Medulla oblongata (tissue), 1 donor: ENCODE data around the gene KLHL9.

Experiments used
- DNase-seq: peaks from one replicate; pipeline ENCODE4 v3.0.0-alpha.2; 2015; ENCODE audit errors: extremely low spot score

KLHL9 gene

DNA sequence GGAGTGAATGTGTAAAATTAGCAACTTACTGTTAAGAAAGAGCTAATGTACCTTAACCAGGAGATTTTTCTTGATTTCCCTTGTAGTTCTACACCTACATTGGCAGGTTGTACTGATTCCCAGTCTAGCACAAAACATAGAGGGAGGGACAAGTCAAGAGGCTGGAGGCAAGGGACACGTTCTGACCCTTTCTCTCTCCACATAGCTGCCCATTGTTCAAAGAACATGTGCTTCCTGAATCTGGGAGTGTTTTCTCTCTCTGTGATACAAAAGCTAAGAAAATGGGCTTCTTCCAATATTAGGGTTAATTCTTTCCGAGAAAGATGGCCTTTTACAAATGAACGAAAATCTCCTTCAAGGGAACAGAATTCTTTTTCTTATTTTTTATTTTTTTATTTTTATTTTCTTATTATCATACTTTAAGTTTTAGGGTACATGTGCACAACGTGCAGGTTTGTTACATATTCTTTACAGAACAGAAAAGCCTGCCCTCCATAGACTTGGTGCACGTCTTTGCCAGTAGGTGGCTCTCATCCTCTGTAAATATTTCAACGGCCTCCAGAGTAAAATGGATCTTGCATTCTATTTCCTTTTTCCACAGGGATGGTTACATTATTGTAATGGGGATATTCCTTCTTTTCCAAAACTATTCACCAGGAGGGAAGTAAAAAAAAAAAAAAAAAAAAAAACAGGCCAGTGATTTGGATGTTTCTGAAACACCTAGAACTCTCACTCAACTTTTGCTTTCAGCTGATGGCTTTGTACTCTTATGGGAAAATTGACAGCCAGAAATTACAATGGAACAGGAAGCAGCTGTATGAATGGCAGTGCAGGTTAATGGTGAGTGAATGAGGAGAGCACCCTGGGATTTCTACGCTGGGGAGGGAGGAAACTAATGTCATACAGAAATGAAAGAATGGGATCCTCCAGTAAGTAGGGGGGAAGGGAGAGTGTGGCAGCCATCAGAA is 17.0 kb downstream of the KLHL9 start:
- DNase-seq = peak; percentile 71

GRCh38 chr9:21316860-21317259 is 18.3 kb downstream of the KLHL9 start:
- DNase-seq = no peak

DNA sequence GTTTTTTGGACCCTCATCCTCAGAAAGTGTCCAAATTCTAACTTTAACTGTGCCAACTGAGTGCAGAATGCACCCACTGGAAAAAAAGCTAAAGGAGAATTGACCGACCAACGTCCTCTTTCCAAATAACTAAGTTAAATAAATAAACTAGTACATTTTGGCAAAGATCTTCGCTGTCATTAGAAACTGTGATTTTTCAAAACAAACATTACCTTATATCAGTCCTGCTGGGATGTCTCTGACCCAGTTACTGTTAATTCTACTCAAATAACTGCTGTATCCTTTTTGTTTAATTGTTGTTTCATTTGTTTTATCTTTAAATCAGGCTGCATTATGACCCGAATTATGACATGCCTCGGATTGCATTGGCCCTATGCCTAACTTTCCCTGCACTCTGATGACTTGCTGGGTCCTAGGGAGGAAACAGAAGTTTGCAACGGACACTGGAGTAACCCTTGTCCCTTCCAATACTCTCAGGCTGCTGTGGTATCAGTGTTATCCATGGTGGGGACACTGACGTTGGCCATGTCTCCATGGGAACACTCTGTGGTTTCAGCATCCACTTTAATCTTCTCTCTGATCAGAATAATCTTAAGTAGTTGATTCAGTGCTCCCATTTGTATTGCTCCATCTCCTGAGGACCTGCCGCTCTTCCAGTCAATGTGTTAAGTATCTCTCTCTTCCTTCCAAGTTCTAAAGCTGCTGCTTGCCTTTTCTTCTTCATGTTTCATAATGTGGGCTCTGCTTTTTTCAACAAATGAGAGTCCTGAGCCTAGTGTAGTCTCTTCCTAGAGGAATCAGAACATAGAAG is 19.0 kb downstream of the KLHL9 start:
- DNase-seq = no peak

DNA sequence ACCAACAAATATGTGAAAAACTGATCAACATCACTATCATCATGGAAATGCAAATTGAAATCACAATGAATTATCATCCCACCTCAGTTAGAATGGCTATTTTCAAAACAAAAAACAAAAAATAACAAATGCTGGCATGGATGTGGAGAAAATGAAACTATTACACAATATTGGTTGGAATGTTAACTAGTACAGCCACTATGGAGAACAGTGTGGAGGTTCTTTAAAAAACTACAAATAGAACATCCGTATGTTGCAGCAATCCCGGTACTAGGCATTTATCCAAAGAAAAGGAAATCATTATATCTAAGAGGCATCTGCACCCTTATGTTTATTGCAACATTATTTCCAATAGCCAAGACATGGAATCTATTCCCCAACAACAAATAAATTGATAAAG is 21.1 kb downstream of the KLHL9 start:
- no peak for DNase-seq

DNA sequence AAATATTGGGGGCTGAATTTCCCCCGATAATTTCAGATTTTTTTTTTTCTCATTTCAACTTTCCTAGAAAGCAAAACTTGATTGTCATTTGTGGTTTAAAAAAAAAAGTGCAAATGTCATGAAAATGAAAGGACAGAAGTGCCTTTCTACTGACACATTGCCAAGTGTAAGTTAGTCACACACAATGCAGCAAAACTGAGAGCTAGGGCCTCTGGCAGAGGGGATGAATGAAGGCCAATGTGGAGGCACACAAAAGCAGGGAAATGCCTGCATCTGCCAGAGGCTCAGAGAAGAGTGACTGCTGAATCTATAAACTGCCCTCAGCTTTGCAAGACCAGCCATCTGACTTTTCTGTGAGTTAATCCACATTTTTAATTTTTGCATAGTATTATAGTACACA is 23.3 kb downstream of the KLHL9 start:
- DNase-seq = peak; percentile 35

DNA sequence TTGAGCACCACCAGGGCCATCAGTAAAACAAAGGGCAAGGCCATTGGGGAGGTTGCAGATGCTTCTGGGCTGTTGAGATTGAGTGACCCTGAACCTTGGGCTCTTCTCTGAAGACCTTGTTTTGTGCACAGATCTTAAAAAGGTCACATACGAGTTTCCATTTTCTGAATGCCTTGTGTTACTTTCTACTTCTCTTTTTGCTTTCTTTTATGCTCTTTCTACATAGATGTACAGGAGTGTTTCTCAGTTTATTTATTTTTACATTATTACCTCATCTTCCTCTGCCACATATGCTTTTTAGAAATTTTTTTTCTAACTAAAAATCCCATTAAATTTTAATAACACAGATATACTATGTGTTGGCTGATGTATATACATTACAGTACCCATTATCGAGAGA is 30.0 kb downstream of the KLHL9 start, which contains the start of gene IFNA5:
TSS of gene IFNA5 (minus strand) at position 101 of the 400 bp plus-strand sequence. CDS start at position 44, 57 bp downstream.
- DNase-seq = no peak

DNA sequence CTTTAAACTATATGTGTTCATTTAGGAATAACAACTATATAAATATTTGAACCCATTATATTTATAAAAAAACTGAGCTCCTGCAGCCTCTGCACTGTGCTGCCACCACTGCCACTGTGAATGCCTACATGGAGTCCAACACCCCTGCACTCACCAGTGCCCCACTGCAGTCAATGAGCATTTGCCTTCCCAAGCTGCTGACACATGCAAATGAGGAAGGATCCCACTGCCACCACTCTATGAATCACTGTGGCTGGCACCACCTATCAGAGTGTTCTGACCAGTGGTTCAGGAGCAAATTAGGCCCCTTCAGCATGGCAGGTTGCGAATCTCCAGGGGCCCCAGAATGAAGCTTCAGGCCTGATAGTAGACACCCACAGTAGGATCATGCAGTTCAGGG is 39.2 kb downstream of the KLHL9 start:
- no peak for DNase-seq

GRCh38 chr9:21294904-21295538 is 40.2 kb downstream of the KLHL9 start:
- no peak for DNase-seq

- DNase-seq = no peak
These were observed 40.8 kb downstream of the KLHL9 start for GRCh38 chr9:21294364-21294774.

DNA sequence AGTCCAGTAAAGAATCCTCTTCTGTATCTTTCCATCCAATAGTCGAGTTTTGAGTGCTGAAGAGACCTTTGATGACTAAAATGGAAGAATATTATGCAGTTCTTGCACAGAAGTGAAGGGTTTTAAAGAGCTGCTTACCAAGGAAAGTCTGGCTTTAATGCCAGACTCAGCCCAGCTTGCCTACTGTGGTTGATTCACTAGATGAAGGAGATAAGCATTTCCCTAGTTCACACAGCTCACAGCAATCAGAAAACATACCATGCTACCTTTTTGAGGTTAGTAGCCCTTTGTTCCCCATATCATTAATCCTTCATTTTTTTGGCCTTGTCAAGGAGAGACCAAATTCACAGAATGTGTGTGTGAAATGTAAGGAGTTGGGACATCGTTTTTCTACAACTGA is 45.4 kb downstream of the KLHL9 start:
- no peak for DNase-seq

GRCh38 chr9:21287280-21287679 is 47.9 kb downstream of the KLHL9 start:
- DNase-seq = no peak

DNA sequence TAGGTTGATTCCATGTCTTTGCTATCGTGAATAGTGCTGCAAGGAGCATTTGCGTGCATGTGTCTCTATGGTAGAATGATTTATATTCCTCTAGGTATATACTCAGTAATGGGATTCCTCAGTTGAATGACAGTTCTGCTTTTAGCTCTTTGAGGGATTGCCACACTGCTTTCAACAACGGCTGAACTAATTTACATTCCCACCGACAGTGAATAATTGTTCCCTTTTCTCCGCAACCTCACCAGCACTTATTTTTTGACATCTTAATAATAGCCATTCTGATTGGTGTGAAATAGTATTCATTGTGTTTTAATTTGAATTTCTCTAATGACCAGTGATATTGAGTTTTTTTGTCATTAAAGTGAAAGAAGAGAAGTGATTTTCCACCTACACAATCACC is 48.5 kb downstream of the KLHL9 start:
- no peak for DNase-seq

- no peak for DNase-seq
These were observed 49.1 kb downstream of the KLHL9 start for GRCh38 chr9:21286099-21286498.

DNA sequence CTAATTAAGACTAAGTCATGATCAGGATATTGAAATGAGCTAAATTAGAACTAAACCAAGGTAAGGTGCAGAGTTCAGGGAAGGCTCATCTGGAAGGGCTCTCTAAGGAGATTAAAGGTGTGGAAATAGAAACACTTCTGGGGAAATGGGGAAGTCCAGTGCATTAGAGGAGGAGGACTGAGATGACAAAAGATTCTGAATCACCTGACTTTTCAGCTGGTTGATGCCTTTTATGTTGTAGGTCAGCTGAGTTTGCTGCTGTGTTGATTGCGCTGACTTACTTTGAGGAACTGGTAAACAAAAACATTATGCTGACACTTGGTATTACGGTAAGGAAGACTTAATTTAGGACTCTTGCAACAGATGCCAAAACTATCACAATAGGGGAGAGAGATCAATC is 53.9 kb downstream of the KLHL9 start:
- no peak for DNase-seq
